ENCODE results near the gene ZNF728.
"Not testable (repeated sequence)": the region's sequence is repeated elsewhere in the genome, so short reads cannot be mapped to it uniquely, and the experiment has no call there.

Gene ZNF728

DNA sequence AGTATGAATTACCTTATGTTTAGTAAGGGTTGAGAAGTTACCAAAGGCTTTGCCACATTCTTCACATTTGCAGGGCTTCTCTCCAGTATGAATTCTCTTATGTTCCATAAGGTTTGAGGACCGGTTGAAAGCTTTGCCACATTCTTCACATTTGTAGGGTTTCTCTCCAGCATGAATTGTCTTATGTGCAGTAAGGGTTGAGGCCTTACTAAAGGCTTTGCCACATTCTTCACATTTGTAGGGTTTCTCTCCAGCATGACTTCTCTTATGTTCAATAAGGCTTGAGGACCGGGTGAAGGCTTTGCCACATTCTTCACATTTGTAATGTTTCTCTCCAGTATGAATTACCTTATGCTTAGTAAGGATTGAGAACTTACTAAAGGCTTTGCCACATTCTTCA is 26.7 kb downstream of the ZNF728 start:
- Mint-ChIP-seq H3K4me1 (no peaks in the 10 kb centered on the region), H3K4me3 (no peak overlapping the region), H3K9me3 (peaks cover 59% of the 10 kb centered on the region), H3K36me3 (ENCODE audit: low read depth) (peaks cover 6% of the 10 kb centered on the region), H3K27ac (no peak overlapping the region), H3K27me3 (ENCODE audit: low read depth) (no peaks in the 10 kb centered on the region)
- TF ChIP-seq CTCF (IDR thresholded peaks at IDR 0.05; ENCODE audit: unreplicated experiment in 3 of 3) = no peak

- not testable (repeated sequence) for H3K36me3 Mint-ChIP-seq (ENCODE audit: low read depth)
These were observed 27.3 kb downstream of the ZNF728 start for GRCh38 chr19:22975546-22976136.

GRCh38 chr19:22945560-22945959 is 57.4 kb downstream of the ZNF728 start:
- H3K36me3 Mint-ChIP-seq (ENCODE audit: low read depth) = no peaks in the 10 kb centered on the region
- no peaks in the 10 kb centered on the region for H3K27me3 Mint-ChIP-seq (ENCODE audit: low read depth)
- H3K4me1 Mint-ChIP-seq = no peaks in the 10 kb centered on the region
- peaks cover 36% of the 10 kb centered on the region for H3K9me3 Mint-ChIP-seq
- H3K4me3 Mint-ChIP-seq = no peak overlapping the region
- H3K27ac Mint-ChIP-seq = no peak overlapping the region
- no peak for TF ChIP-seq CTCF (IDR thresholded peaks at IDR 0.05; ENCODE audit: unreplicated experiment in 3 of 3)

More at GRCh38 chr19:22975546-22976136, 27.3 kb downstream of the ZNF728 start:
- not testable (repeated sequence) for H3K27me3 Mint-ChIP-seq (ENCODE audit: low read depth); H3K4me3 Mint-ChIP-seq; H3K4me1 Mint-ChIP-seq; H3K27ac Mint-ChIP-seq
- peaks cover 55% of the 10 kb centered on the region for H3K9me3 Mint-ChIP-seq

- Mint-ChIP-seq H3K27me3 (ENCODE audit: low read depth) (no peaks in the 10 kb centered on the region), H3K36me3 (ENCODE audit: low read depth) (no peaks in the 10 kb centered on the region), H3K27ac (no peak overlapping the region), H3K4me3 (no peak overlapping the region), H3K4me1 (no peaks in the 10 kb centered on the region), H3K9me3 (peaks cover 44% of the 10 kb centered on the region)
- no peak for TF ChIP-seq CTCF (IDR thresholded peaks at IDR 0.05; ENCODE audit: unreplicated experiment in 3 of 3)
These were observed 67.8 kb downstream of the ZNF728 start for GRCh38 chr19:22935151-22935550.

GRCh38 chr19:22927576-22927975 is 75.4 kb downstream of the ZNF728 start:
- H3K36me3 Mint-ChIP-seq (ENCODE audit: low read depth); H3K4me1 Mint-ChIP-seq; H3K4me3 Mint-ChIP-seq; H3K27me3 Mint-ChIP-seq (ENCODE audit: low read depth); H3K27ac Mint-ChIP-seq: not testable (repeated sequence)
- H3K9me3 Mint-ChIP-seq = peaks cover 45% of the 10 kb centered on the region

DNA sequence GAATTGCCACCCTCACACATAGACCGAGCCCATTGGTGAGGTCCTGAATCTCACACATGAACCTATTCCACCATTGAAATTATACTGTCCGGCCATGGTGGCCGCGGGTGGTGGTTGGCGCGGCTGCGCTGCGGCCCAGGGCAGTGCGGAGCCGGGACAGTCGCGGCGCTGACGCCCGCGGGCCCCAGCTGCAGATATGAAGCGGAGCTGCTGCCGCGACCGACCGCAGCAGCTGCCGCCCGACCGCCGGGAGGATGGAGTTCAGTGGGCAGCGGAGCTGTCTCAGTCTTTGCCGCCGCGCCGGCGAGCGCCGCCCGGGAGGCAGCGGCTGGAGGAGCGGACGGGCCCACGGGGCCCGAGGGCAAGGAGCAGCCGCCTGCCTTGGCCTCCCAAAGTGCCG is 77.8 kb downstream of the ZNF728 start:
- not testable (repeated sequence) for H3K4me3 Mint-ChIP-seq; H3K27ac Mint-ChIP-seq; H3K4me1 Mint-ChIP-seq; H3K27me3 Mint-ChIP-seq (ENCODE audit: low read depth); H3K36me3 Mint-ChIP-seq (ENCODE audit: low read depth)
- H3K9me3 Mint-ChIP-seq = peaks cover 42% of the 10 kb centered on the region
